ENCODE measurements around the gene PPP1R15A.
"Not testable (repeated sequence)": the region's sequence is repeated elsewhere in the genome, so short reads cannot be mapped to it uniquely, and the experiment has no call there.

The PPP1R15A gene

GRCh38 chr19:48841047-48841446 lies 31.2 kb upstream of the PPP1R15A start:
- Histone ChIP-seq H3K36me3 (ENCODE audit: control insufficient read depth, insufficient read depth, low read length) (peaks cover 6% of the 10 kb centered on the region), H3K4me1 (ENCODE audit: control insufficient read depth, insufficient read depth, low read length) (no peaks in the 10 kb centered on the region), H3K27me3 (ENCODE audit: control insufficient read depth, insufficient read depth, low read length) (no peaks in the 10 kb centered on the region), H3K9me3 (ENCODE audit: control insufficient read depth, insufficient read depth, low read length) (no peaks in the 10 kb centered on the region), H3K27ac (ENCODE audit: low read depth, low read length) (no peak overlapping the region), H3K4me3 (ENCODE audit: low read depth, low read length) (no peak overlapping the region), H3K9ac (ENCODE audit: low read depth, low read length) (no peak overlapping the region)

- Histone ChIP-seq H3K9ac (ENCODE audit: low read depth, low read length) (no peak overlapping the region), H3K4me1 (ENCODE audit: control insufficient read depth, insufficient read depth, low read length) (no peaks in the 10 kb centered on the region), H3K4me3 (ENCODE audit: low read depth, low read length) (no peak overlapping the region), H3K9me3 (ENCODE audit: control insufficient read depth, insufficient read depth, low read length) (no peaks in the 10 kb centered on the region), H3K36me3 (ENCODE audit: control insufficient read depth, insufficient read depth, low read length) (peaks cover 6% of the 10 kb centered on the region), H3K27me3 (ENCODE audit: control insufficient read depth, insufficient read depth, low read length) (no peaks in the 10 kb centered on the region), H3K27ac (ENCODE audit: low read depth, low read length) (no peak overlapping the region)
Observed at GRCh38 chr19:48841571-48841970, 30.6 kb upstream of the PPP1R15A start.

GRCh38 chr19:48842789-48843162 lies 29.4 kb upstream of the PPP1R15A start:
- Histone ChIP-seq H3K27me3 (ENCODE audit: control insufficient read depth, insufficient read depth, low read length) (no peaks in the 10 kb centered on the region), H3K4me3 (ENCODE audit: low read depth, low read length) (no peak overlapping the region), H3K27ac (ENCODE audit: low read depth, low read length) (no peak overlapping the region), H3K36me3 (ENCODE audit: control insufficient read depth, insufficient read depth, low read length) (peaks cover 8% of the 10 kb centered on the region), H3K9ac (ENCODE audit: low read depth, low read length) (no peak overlapping the region), H3K4me1 (ENCODE audit: control insufficient read depth, insufficient read depth, low read length) (no peaks in the 10 kb centered on the region), H3K9me3 (ENCODE audit: control insufficient read depth, insufficient read depth, low read length) (no peaks in the 10 kb centered on the region)

- Histone ChIP-seq H3K4me1 (ENCODE audit: control insufficient read depth, insufficient read depth, low read length) (no peaks in the 10 kb centered on the region), H3K27me3 (ENCODE audit: control insufficient read depth, insufficient read depth, low read length) (no peaks in the 10 kb centered on the region), H3K27ac (ENCODE audit: low read depth, low read length) (no peak overlapping the region), H3K9me3 (ENCODE audit: control insufficient read depth, insufficient read depth, low read length) (no peaks in the 10 kb centered on the region), H3K36me3 (ENCODE audit: control insufficient read depth, insufficient read depth, low read length) (peaks cover 8% of the 10 kb centered on the region), H3K9ac (ENCODE audit: low read depth, low read length) (no peak overlapping the region), H3K4me3 (ENCODE audit: low read depth, low read length) (no peak overlapping the region)
Observed at GRCh38 chr19:48844472-48844871, 27.7 kb upstream of the PPP1R15A start.

- H3K36me3 ChIP-seq (ENCODE audit: control insufficient read depth, insufficient read depth, low read length): peaks cover 8% of the 10 kb centered on the region
- no peak overlapping the region for H3K9ac ChIP-seq (ENCODE audit: low read depth, low read length)
- H3K27me3 ChIP-seq (ENCODE audit: control insufficient read depth, insufficient read depth, low read length): no peaks in the 10 kb centered on the region
- no peak overlapping the region for H3K4me3 ChIP-seq (ENCODE audit: low read depth, low read length)
- H3K4me1 ChIP-seq (ENCODE audit: control insufficient read depth, insufficient read depth, low read length): no peaks in the 10 kb centered on the region
- H3K9me3 ChIP-seq (ENCODE audit: control insufficient read depth, insufficient read depth, low read length): no peaks in the 10 kb centered on the region
- H3K27ac ChIP-seq (ENCODE audit: low read depth, low read length): no peak overlapping the region
Observed at GRCh38 chr19:48845384-48845783, 26.8 kb upstream of the PPP1R15A start.

GRCh38 chr19:48846659-48847058 lies 25.6 kb upstream of the PPP1R15A start:
- not testable (repeated sequence) for H3K9me3 ChIP-seq (ENCODE audit: control insufficient read depth, insufficient read depth, low read length); H3K27me3 ChIP-seq (ENCODE audit: control insufficient read depth, insufficient read depth, low read length); H3K9ac ChIP-seq (ENCODE audit: low read depth, low read length); H3K4me3 ChIP-seq (ENCODE audit: low read depth, low read length); H3K27ac ChIP-seq (ENCODE audit: low read depth, low read length); H3K4me1 ChIP-seq (ENCODE audit: control insufficient read depth, insufficient read depth, low read length); H3K36me3 ChIP-seq (ENCODE audit: control insufficient read depth, insufficient read depth, low read length)

GRCh38 chr19:48852292-48852691 lies 19.9 kb upstream of the PPP1R15A start:
- no peaks in the 10 kb centered on the region for H3K27me3 ChIP-seq (ENCODE audit: control insufficient read depth, insufficient read depth, low read length)
- H3K4me3 ChIP-seq (ENCODE audit: low read depth, low read length): no peak overlapping the region
- H3K9ac ChIP-seq (ENCODE audit: low read depth, low read length): no peak overlapping the region
- no peaks in the 10 kb centered on the region for H3K4me1 ChIP-seq (ENCODE audit: control insufficient read depth, insufficient read depth, low read length)
- no peak overlapping the region for H3K27ac ChIP-seq (ENCODE audit: low read depth, low read length)
- peaks cover 3% of the 10 kb centered on the region; the same call in 1 of the 2 replicates for H3K36me3 ChIP-seq (ENCODE audit: control insufficient read depth, insufficient read depth, low read length)
- H3K9me3 ChIP-seq (ENCODE audit: control insufficient read depth, insufficient read depth, low read length): no peaks in the 10 kb centered on the region

- Histone ChIP-seq H3K27me3 (ENCODE audit: control insufficient read depth, insufficient read depth, low read length) (no peaks in the 10 kb centered on the region), H3K9me3 (ENCODE audit: control insufficient read depth, insufficient read depth, low read length) (no peaks in the 10 kb centered on the region), H3K4me3 (ENCODE audit: low read depth, low read length) (no peak overlapping the region), H3K27ac (ENCODE audit: low read depth, low read length) (no peak overlapping the region), H3K36me3 (ENCODE audit: control insufficient read depth, insufficient read depth, low read length) (peaks cover 3% of the 10 kb centered on the region; the same call in 1 of the 2 replicates), H3K4me1 (ENCODE audit: control insufficient read depth, insufficient read depth, low read length) (no peaks in the 10 kb centered on the region), H3K9ac (ENCODE audit: low read depth, low read length) (no peak overlapping the region)
Observed at GRCh38 chr19:48853483-48853882, 18.7 kb upstream of the PPP1R15A start.

- no peaks in the 10 kb centered on the region for H3K9me3 ChIP-seq (ENCODE audit: control insufficient read depth, insufficient read depth, low read length)
- no peak overlapping the region for H3K9ac ChIP-seq (ENCODE audit: low read depth, low read length)
- H3K27ac ChIP-seq (ENCODE audit: low read depth, low read length): no peak overlapping the region
- H3K4me1 ChIP-seq (ENCODE audit: control insufficient read depth, insufficient read depth, low read length): no peaks in the 10 kb centered on the region
- no peaks in the 10 kb centered on the region for H3K27me3 ChIP-seq (ENCODE audit: control insufficient read depth, insufficient read depth, low read length)
- H3K4me3 ChIP-seq (ENCODE audit: low read depth, low read length): no peak overlapping the region
- peaks cover 3% of the 10 kb centered on the region; the same call in 1 of the 2 replicates for H3K36me3 ChIP-seq (ENCODE audit: control insufficient read depth, insufficient read depth, low read length)
Observed at GRCh38 chr19:48854103-48854502, 18.1 kb upstream of the PPP1R15A start.

GRCh38 chr19:48856921-48857320 lies 15.3 kb upstream of the PPP1R15A start:
- no peak overlapping the region for H3K9ac ChIP-seq (ENCODE audit: low read depth, low read length)
- H3K27me3 ChIP-seq (ENCODE audit: control insufficient read depth, insufficient read depth, low read length): no peaks in the 10 kb centered on the region
- H3K36me3 ChIP-seq (ENCODE audit: control insufficient read depth, insufficient read depth, low read length): peaks cover 3% of the 10 kb centered on the region; the same call in 1 of the 2 replicates
- H3K27ac ChIP-seq (ENCODE audit: low read depth, low read length): no peak overlapping the region
- no peaks in the 10 kb centered on the region for H3K4me1 ChIP-seq (ENCODE audit: control insufficient read depth, insufficient read depth, low read length)
- H3K9me3 ChIP-seq (ENCODE audit: control insufficient read depth, insufficient read depth, low read length): no peaks in the 10 kb centered on the region
- H3K4me3 ChIP-seq (ENCODE audit: low read depth, low read length): no peak overlapping the region

GRCh38 chr19:48858984-48859710 lies 13.1 kb upstream of the PPP1R15A start:
- Histone ChIP-seq H3K9ac (ENCODE audit: low read depth, low read length) (no peak overlapping the region), H3K27me3 (ENCODE audit: control insufficient read depth, insufficient read depth, low read length) (no peaks in the 10 kb centered on the region), H3K27ac (ENCODE audit: low read depth, low read length) (no peak overlapping the region), H3K9me3 (ENCODE audit: control insufficient read depth, insufficient read depth, low read length) (no peaks in the 10 kb centered on the region), H3K36me3 (ENCODE audit: control insufficient read depth, insufficient read depth, low read length) (no peaks in the 10 kb centered on the region), H3K4me1 (ENCODE audit: control insufficient read depth, insufficient read depth, low read length) (no peaks in the 10 kb centered on the region), H3K4me3 (ENCODE audit: low read depth, low read length) (no peak overlapping the region)
